GM23338 (cell line): ENCODE measurements around the gene FLVCR1. TPM values are rescaled to one million over a fixed set of nuclear protein-coding genes. Genes with fewer than 3 reads are reported as not detected.

Experiments used
- ATAC-seq: fragments of 200-7000 bp; cut with Tn5 transposase; 3 replicates; pipeline ENCODE4 v1.9.1; 2020
- DNase-seq: peaks from one replicate; pipeline ENCODE4 v3.0.0-alpha.2; 2015; ENCODE audit warnings: low spot score
- H2AFZ ChIP-seq: fragments of 200-600 bp; sonication (generic); 2 replicates; pipeline ENCODE4 v1.8.0; 2016; ENCODE audit warnings: antibody characterized with exemption, mild to moderate bottlenecking, moderate library complexity
- H3F3A ChIP-seq: fragments of 200-600 bp; sonication (generic); replicated peaks from 2 replicates; pipeline ENCODE4 v1.8.0; 2017; ENCODE audit warnings: antibody characterized with exemption, mixed run types, low read depth
- H3K27ac ChIP-seq: fragments of 200-600 bp; sonication (generic); 2 replicates; pipeline ENCODE4 v1.6.1; 2016; ENCODE audit warnings: low read depth
- H3K27me3 ChIP-seq: fragments of 200-600 bp; sonication (generic); 2 replicates; pipeline ENCODE4 v1.8.0; 2016; ENCODE audit warnings: mild to moderate bottlenecking, mixed run types, moderate library complexity; ENCODE audit not compliant: insufficient read depth
- H3K36me3 ChIP-seq: fragments of 200-600 bp; sonication (generic); 2 replicates; pipeline ENCODE4 v1.8.0; 2016; ENCODE audit warnings: mild to moderate bottlenecking; ENCODE audit not compliant: insufficient read depth
- H3K4me1 ChIP-seq: fragments of 200-600 bp; sonication (generic); 2 replicates; pipeline ENCODE4 v1.8.0; 2016; ENCODE audit warnings: mild to moderate bottlenecking, moderate library complexity; ENCODE audit not compliant: insufficient read depth
- H3K4me2 ChIP-seq: fragments of 200-600 bp; sonication (generic); 2 replicates; pipeline ENCODE4 v1.7.1; 2017; ENCODE audit warnings: mixed run types
- H3K4me3 ChIP-seq: fragments of 200-600 bp; sonication (generic); 2 replicates; pipeline ENCODE4 v1.6.1; 2016; ENCODE audit warnings: mixed run types
- H3K79me2 ChIP-seq: fragments of 200-600 bp; sonication (generic); replicated peaks from 2 replicates; pipeline ENCODE4 v1.8.0; 2017; ENCODE audit warnings: mild to moderate bottlenecking; ENCODE audit not compliant: insufficient read depth
- H3K9me2 ChIP-seq: fragments of 200-600 bp; sonication (generic); 2 replicates; pipeline ENCODE4 v1.8.0; 2017; ENCODE audit not compliant: insufficient read depth
- H4K20me1 ChIP-seq: fragments of 200-600 bp; sonication (generic); replicated peaks from 2 replicates; pipeline ENCODE4 v1.8.0; 2017; ENCODE audit warnings: mild to moderate bottlenecking; ENCODE audit not compliant: insufficient read depth
- H3K27ac Mint-ChIP-seq: 2 replicates; pipeline ENCODE4 v1.8.0; 2020; ENCODE audit warnings: inconsistent platforms, mild to moderate bottlenecking, moderate library complexity, mixed read lengths
- H3K27me3 Mint-ChIP-seq: 3 replicates; pipeline ENCODE4 v1.8.0; 2022; ENCODE audit warnings: low read depth, mild to moderate bottlenecking, moderate library complexity, mixed read lengths, inconsistent platforms; ENCODE audit not compliant: insufficient read depth, poor library complexity
- H3K36me3 Mint-ChIP-seq: 3 replicates; pipeline ENCODE4 v1.8.0; 2021; ENCODE audit warnings: low read depth, mild to moderate bottlenecking, inconsistent platforms, moderate library complexity, mixed read lengths
- H3K4me1 Mint-ChIP-seq: 3 replicates; pipeline ENCODE4 v1.8.0; 2020; ENCODE audit warnings: mild to moderate bottlenecking, inconsistent platforms, mixed read lengths
- H3K4me3 Mint-ChIP-seq: 3 replicates; pipeline ENCODE4 v1.8.0; 2021; ENCODE audit warnings: moderate library complexity, mild to moderate bottlenecking, inconsistent platforms, mixed read lengths
- H3K9me3 Mint-ChIP-seq: 3 replicates; pipeline ENCODE4 v1.8.0; 2020; ENCODE audit warnings: moderate library complexity, mild to moderate bottlenecking, inconsistent platforms, mixed read lengths
- CREB1 ChIP-seq: fragments of 250-450 bp; sonication (Bioruptor Pico); IDR thresholded peaks from 2 replicates; pipeline ENCODE4 v1.5.0; 2020; ENCODE audit warnings: low read depth, mild to moderate bottlenecking, moderate library complexity
- EZH2 ChIP-seq: fragments of 200-600 bp; sonication (generic); IDR thresholded peaks from one replicate; pipeline ENCODE4 v1.8.0; 2017; ENCODE audit warnings: antibody characterized with exemption, mild to moderate bottlenecking, low read depth; ENCODE audit not compliant: unreplicated experiment
- EZH2phosphoT487 ChIP-seq: fragments of 200-600 bp; sonication (generic); IDR thresholded peaks from one replicate; pipeline ENCODE4 v1.8.1; 2018; ENCODE audit warnings: antibody characterized with exemption; ENCODE audit not compliant: unreplicated experiment
- JUNB ChIP-seq: IDR thresholded peaks from one replicate; pipeline ENCODE4 v1.6.1; 2016; ENCODE audit warnings: antibody characterized with exemption; ENCODE audit not compliant: unreplicated experiment
- NANOG ChIP-seq: IDR thresholded peaks from 2 replicates; pipeline ENCODE4 v1.6.1; 2016; ENCODE audit warnings: antibody characterized with exemption, borderline replicate concordance
- POLR2AphosphoS5 ChIP-seq: IDR thresholded peaks from 2 replicates; pipeline ENCODE4 v1.6.1; 2016; ENCODE audit warnings: antibody characterized with exemption, low read depth
- REST ChIP-seq: IDR thresholded peaks from one replicate; pipeline ENCODE4 v1.6.1; 2018; ENCODE audit warnings: antibody characterized with exemption; ENCODE audit not compliant: unreplicated experiment
- STAT1 ChIP-seq: IDR thresholded peaks from one replicate; pipeline ENCODE4 v1.6.1; 2016; ENCODE audit warnings: antibody characterized with exemption; ENCODE audit not compliant: unreplicated experiment
- ZNF114 ChIP-seq: fragments of 250-450 bp; sonication (Bioruptor Pico); IDR thresholded peaks from 2 replicates; pipeline ENCODE4 v1.5.0; 2020; ENCODE audit warnings: mild to moderate bottlenecking, moderate library complexity
- ZNF331 ChIP-seq: fragments of 250-450 bp; sonication (Bioruptor Pico); IDR thresholded peaks from 2 replicates; pipeline ENCODE4 v1.5.0; 2020; ENCODE audit warnings: low read depth, mild to moderate bottlenecking, moderate library complexity
- polyA plus RNA-seq: library from polyadenylated mRNA; unstranded; fragments of >200 nt; fragmentation: Nextera tagmentation; extraction: Ambion mirVana; gene quantifications from 2 replicates; pipeline ENCODE4 v1.2.1, GENCODE V29; 2016
- total RNA-seq: library from RNA; depleted of rRNA; stranded (reverse); fragments of >200 nt; shearing (Covaris generic); gene quantifications from 2 replicates; pipeline ENCODE4 v1.2.3, GENCODE V29; 2014
- TF ChIP-seq, protein P1 (sequence below), 2 experiments: fragments of 200-600 bp in 1 of 2; sonication (generic) in 1 of 2; conservative IDR thresholded peaks; 2 replicates each; pipeline versions ENCODE4 v1.5.1 to v1.6.1; 2016 to 2017; ENCODE audit warnings: antibody characterized with exemption in 2 of 2, low read depth in 2 of 2, mild to moderate bottlenecking in 2 of 2, moderate library complexity in 1 of 2

Gene FLVCR1
- total and polyA plus RNA-seq, 2 experiments from 2014 or later, result 60.5 to 93.5 TPM

- H3K4me2 ChIP-seq, result no peak overlapping the region
- H3K27me3 ChIP-seq, result peaks cover 12% of the 10 kb centered on the region; the same call in 1 of the 2 replicates
- peaks cover 18% of the 10 kb centered on the region for H3K4me1 Mint-ChIP-seq
- H3K36me3 ChIP-seq, result no peaks in the 10 kb centered on the region
- H3K27ac ChIP-seq, result no peak overlapping the region
- H3K27me3 Mint-ChIP-seq, result peaks cover 12% of the 10 kb centered on the region
- DNase-seq, result no peak
- TF ChIP-seq ZNF114 (CRISPR knock-in tag) (no peak), NANOG (no peak), EZH2phosphoT487 (no peak), CREB1 (CRISPR knock-in tag) (no peak), ZNF331 (no peak), STAT1 (no peak), POLR2AphosphoS5 (no peak), REST (no peak), JUNB (no peak)
- TF ChIP-seq, protein P1, sequence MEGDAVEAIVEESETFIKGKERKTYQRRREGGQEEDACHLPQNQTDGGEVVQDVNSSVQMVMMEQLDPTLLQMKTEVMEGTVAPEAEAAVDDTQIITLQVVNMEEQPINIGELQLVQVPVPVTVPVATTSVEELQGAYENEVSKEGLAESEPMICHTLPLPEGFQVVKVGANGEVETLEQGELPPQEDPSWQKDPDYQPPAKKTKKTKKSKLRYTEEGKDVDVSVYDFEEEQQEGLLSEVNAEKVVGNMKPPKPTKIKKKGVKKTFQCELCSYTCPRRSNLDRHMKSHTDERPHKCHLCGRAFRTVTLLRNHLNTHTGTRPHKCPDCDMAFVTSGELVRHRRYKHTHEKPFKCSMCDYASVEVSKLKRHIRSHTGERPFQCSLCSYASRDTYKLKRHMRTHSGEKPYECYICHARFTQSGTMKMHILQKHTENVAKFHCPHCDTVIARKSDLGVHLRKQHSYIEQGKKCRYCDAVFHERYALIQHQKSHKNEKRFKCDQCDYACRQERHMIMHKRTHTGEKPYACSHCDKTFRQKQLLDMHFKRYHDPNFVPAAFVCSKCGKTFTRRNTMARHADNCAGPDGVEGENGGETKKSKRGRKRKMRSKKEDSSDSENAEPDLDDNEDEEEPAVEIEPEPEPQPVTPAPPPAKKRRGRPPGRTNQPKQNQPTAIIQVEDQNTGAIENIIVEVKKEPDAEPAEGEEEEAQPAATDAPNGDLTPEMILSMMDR (conservative IDR thresholded peaks at IDR 0.05; ENCODE audit: low read depth in 2 of 2), result no peak
- no peak overlapping the region for H3K4me3 ChIP-seq
- H3K4me1 ChIP-seq, result peaks cover 22% of the 10 kb centered on the region
- no peak overlapping the region for H3K27ac Mint-ChIP-seq
- H3K36me3 Mint-ChIP-seq, result peaks cover 12% of the 10 kb centered on the region; the same call in 2 of the 3 replicates
- no peaks in the 10 kb centered on the region for H3K79me2 ChIP-seq
- ATAC-seq, result no peak
- peaks cover 26% of the 10 kb centered on the region for H3K9me2 ChIP-seq
- H4K20me1 ChIP-seq, result no peaks in the 10 kb centered on the region
- H3K9me3 Mint-ChIP-seq, result peaks cover 9% of the 10 kb centered on the region; the same call in 2 of the 3 replicates
- H3K4me3 Mint-ChIP-seq, result no peak overlapping the region
- H3F3A ChIP-seq, result no peaks in the 10 kb centered on the region
- H2AFZ ChIP-seq, result no peak overlapping the region
Measured at GRCh38 chr1:212937034-212937433, 79.0 kb downstream of the FLVCR1 start.

DNA sequence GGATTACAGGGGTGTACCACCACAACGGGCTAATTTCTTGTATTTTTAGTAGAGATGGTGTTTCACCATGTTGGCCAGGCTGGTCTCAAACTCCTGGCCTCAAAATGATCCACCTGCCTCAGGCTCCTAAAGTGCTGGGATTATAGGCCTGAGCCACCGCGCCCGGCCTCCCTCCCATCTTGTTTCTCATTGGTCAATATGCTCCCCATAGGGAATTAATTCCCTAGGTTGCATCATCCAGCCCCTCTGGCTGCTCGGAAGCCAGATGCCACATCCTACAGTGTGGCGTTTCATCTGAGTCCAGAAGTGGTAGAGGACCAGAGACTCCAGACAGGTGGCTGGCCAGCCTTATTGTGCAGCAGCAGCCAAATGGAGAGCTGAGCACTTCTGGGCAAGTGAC lies 80.8 kb downstream of the FLVCR1 start:
- H3K4me3 Mint-ChIP-seq, result no peak overlapping the region
- Histone ChIP-seq H2AFZ (peak overlapping the region; percentile 57; the same call in 1 of the 2 replicates), H3K79me2 (no peaks in the 10 kb centered on the region)
- TF ChIP-seq REST (no peak), NANOG (no peak), CREB1 (CRISPR knock-in tag) (no peak), EZH2 (no peak), ZNF114 (CRISPR knock-in tag) (no peak)

More for the DNA sequence above, 80.8 kb downstream of the FLVCR1 start:
- no peak overlapping the region for H3K27ac ChIP-seq
- no peak overlapping the region for H3K4me3 ChIP-seq
- H3K4me1 ChIP-seq, result peaks cover 5% of the 10 kb centered on the region
- H3K27me3 Mint-ChIP-seq, result peaks cover 6% of the 10 kb centered on the region
- H3K9me3 Mint-ChIP-seq, result peaks cover 9% of the 10 kb centered on the region; the same call in 2 of the 3 replicates
- ATAC-seq (no peak), DNase-seq (no peak)
- no peak overlapping the region for H3K4me2 ChIP-seq
- H3K36me3 Mint-ChIP-seq, result peaks cover 15% of the 10 kb centered on the region; the same call in 2 of the 3 replicates
- H3K27ac Mint-ChIP-seq, result no peak overlapping the region; the same call in 1 of the 2 replicates
- peaks cover 9% of the 10 kb centered on the region for H3K4me1 Mint-ChIP-seq
- H3K27me3 ChIP-seq, result peaks cover 12% of the 10 kb centered on the region; the same call in 1 of the 2 replicates
- H3K36me3 ChIP-seq, result no peaks in the 10 kb centered on the region
- peaks cover 22% of the 10 kb centered on the region for H3K9me2 ChIP-seq
- H4K20me1 ChIP-seq, result no peaks in the 10 kb centered on the region
- H3F3A ChIP-seq, result no peaks in the 10 kb centered on the region
